Hypothalamus (tissue), 51 donors: ENCODE measurements around the gene CSTB.
A peak's percentile ranks its signal among the peaks of the same experiment; 100 is the strongest.

ENCODE experiments used
- DNase-seq, 51 donors: peaks; one replicate each; lab custom pipeline; 2025; lab: John Stamatoyannopoulos, UW

CSTB gene

GRCh38 chr21:43752758-43753438 is 23.2 kb downstream of the CSTB start:
- no peak for DNase-seq

GRCh38 chr21:43751955-43752591 is 24.0 kb downstream of the CSTB start:
- no peak for DNase-seq

- no peak for DNase-seq
Observed at GRCh38 chr21:43750339-43751033, 25.6 kb downstream of the CSTB start.

- DNase-seq: no peak
Observed at GRCh38 chr21:43749651-43750262, 26.4 kb downstream of the CSTB start.

GRCh38 chr21:43748622-43749021 is 27.5 kb downstream of the CSTB start:
- no peak for DNase-seq

GRCh38 chr21:43745772-43746517 is 30.2 kb downstream of the CSTB start:
- no peak for DNase-seq

- no peak for DNase-seq
Observed at GRCh38 chr21:43744725-43745124, 31.4 kb downstream of the CSTB start.

- no peak for DNase-seq
Observed at GRCh38 chr21:43743947-43744346, 32.2 kb downstream of the CSTB start.

- no peak for DNase-seq
Observed at GRCh38 chr21:43741423-43742096, 34.5 kb downstream of the CSTB start.

GRCh38 chr21:43740497-43741156 is 35.5 kb downstream of the CSTB start:
- DNase-seq: peak in 34 of 51 donors; percentile 29 to 86 (median 60)

GRCh38 chr21:43739621-43740435 is 36.3 kb downstream of the CSTB start:
- no peak for DNase-seq

- no peak for DNase-seq
Observed at GRCh38 chr21:43737158-43737950, 38.8 kb downstream of the CSTB start.

GRCh38 chr21:43736224-43736883 is 39.8 kb downstream of the CSTB start:
- no peak for DNase-seq

GRCh38 chr21:43735236-43736091 is 40.6 kb downstream of the CSTB start:
- no peak for DNase-seq

- DNase-seq: peak in 9 of 51 donors; percentile 23 to 62 (median 42)
Observed at GRCh38 chr21:43734928-43735229, 41.2 kb downstream of the CSTB start.

- DNase-seq: no peak
Observed at GRCh38 chr21:43734131-43734927, 41.8 kb downstream of the CSTB start.
